GM12878 (cell line): ENCODE results near the gene DMXL1. TPM values are rescaled to one million over a fixed set of nuclear protein-coding genes. Genes with fewer than 3 reads are reported as not detected.

ENCODE experiments used
- ATAC-seq: fragments of 200-7000 bp; cut with Tn5 transposase; 3 replicates; pipeline ENCODE4 v1.9.1; 2020; ENCODE audit warnings: mild to moderate bottlenecking, moderate library complexity
- BruUV-seq: library from RNA; stranded (reverse); fragments of 400-500 nt; replicated peaks from 2 replicates; lab custom pipeline; 2021; lab: Mats Ljungman, UMichigan
- CTCF ChIA-PET: fragments of 300-600 bp; sonication (Branson Sonifier 250); formaldehyde crosslinking; extraction: SDS; loops from one replicate; lab custom pipeline; 2021; ENCODE audit warnings: inconsistent platforms; lab: Yijun Ruan, JAX
- POLR2A ChIA-PET: fragments of 350-600 bp; formaldehyde crosslinking; extraction: SDS; loops from one replicate; lab custom pipeline; 2021; ENCODE audit warnings: inconsistent platforms; lab: Charles Lee
- RAD21 ChIA-PET: fragments of 300-600 bp; sonication (Branson Sonifier 250); formaldehyde crosslinking; loops from one replicate; lab custom pipeline; 2023; ENCODE audit warnings: antibody characterized with exemption; ENCODE audit not compliant: unreplicated experiment; lab: Charles Lee
- SMC1A ChIA-PET: fragments of 300-600 bp; sonication (Branson Sonifier 250); formaldehyde crosslinking; loops from one replicate; lab custom pipeline; 2023; ENCODE audit not compliant: unreplicated experiment, uncharacterized antibody; lab: Charles Lee
- DNase-seq: peaks from one replicate; pipeline ENCODE4 v3.0.0-alpha.2; 2011; ENCODE audit warnings: low read depth, low spot score
- FAIRE-seq: peaks from 3 replicates; lab custom pipeline; 2011; peaks lifted over from hg19 to GRCh38; lab: Jason Lieb, UNC
- H2AFZ ChIP-seq: 2 replicates; pipeline ENCODE4 v1.6.0; 2011; ENCODE audit warnings: low read depth, low read length, control low read depth; ENCODE audit not compliant: control insufficient read depth
- H3K27ac ChIP-seq: 2 replicates; pipeline ENCODE4 v1.5.1; 2011; ENCODE audit warnings: control low read depth; ENCODE audit not compliant: control insufficient read depth, insufficient read depth
- H3K27me3 ChIP-seq, 2 experiments: replicated peaks in 1 of 2; 2 replicates each; pipeline versions ENCODE4 v1.6.0 to v1.6.1; 2011; ENCODE audit warnings: low read length in 1 of 2; ENCODE audit not compliant: control insufficient read depth in 2 of 2, insufficient read depth in 2 of 2
- H3K36me3 ChIP-seq, 2 experiments: 2 replicates each; pipeline ENCODE4 v1.5.1; 2011; ENCODE audit warnings: low read length in 1 of 2; ENCODE audit not compliant: control insufficient read depth in 2 of 2, insufficient read depth in 2 of 2
- H3K4me1 ChIP-seq: 2 replicates; pipeline ENCODE4 v1.6.1; 2011; ENCODE audit warnings: mild to moderate bottlenecking, low read length, moderate library complexity, mixed read lengths; ENCODE audit not compliant: control insufficient read depth, insufficient read depth
- H3K4me2 ChIP-seq: 2 replicates; pipeline ENCODE4 v1.6.0; 2011; ENCODE audit warnings: control low read depth; ENCODE audit not compliant: control insufficient read depth, insufficient read depth
- H3K4me3 ChIP-seq: fragments of 200-600 bp; sonication (generic); 2 replicates; pipeline ENCODE4 v1.5.1; 2016
- H3K79me2 ChIP-seq: 2 replicates; pipeline ENCODE4 v1.6.0; 2011; ENCODE audit warnings: low read length; ENCODE audit not compliant: control insufficient read depth, insufficient read depth
- H3K9ac ChIP-seq: 2 replicates; pipeline ENCODE4 v1.8.0; 2011; ENCODE audit warnings: low read length, control low read depth, mixed read lengths; ENCODE audit not compliant: control insufficient read depth, insufficient read depth
- H3K9me3 ChIP-seq: replicated peaks from 3 replicates; pipeline ENCODE4 v1.5.1; 2011; ENCODE audit warnings: mild to moderate bottlenecking, low read length; ENCODE audit not compliant: control insufficient read depth, insufficient read depth
- H4K20me1 ChIP-seq: 2 replicates; pipeline ENCODE4 v1.6.0; 2011; ENCODE audit not compliant: control insufficient read depth, insufficient read depth
- GATAD2B ChIP-seq: fragments of 450-650 bp; conservative IDR thresholded peaks from 2 replicates; pipeline ENCODE4 v1.6.1; 2017; ENCODE audit warnings: low read depth, mild to moderate bottlenecking, moderate library complexity
- HDAC6 ChIP-seq: fragments of 200-600 bp; sonication (generic); IDR thresholded peaks from one replicate; pipeline ENCODE4 v1.8.0; 2017; ENCODE audit warnings: antibody characterized with exemption; ENCODE audit not compliant: unreplicated experiment
- MYB ChIP-seq: fragments of 150-350 bp; IDR thresholded peaks from 2 replicates; pipeline ENCODE4 v1.6.1; 2014; ENCODE audit warnings: mild to moderate bottlenecking, low read depth, low read length, borderline replicate concordance
- MYC ChIP-seq: IDR thresholded peaks from 2 replicates; pipeline ENCODE4 v1.6.1; 2011; ENCODE audit warnings: mild to moderate bottlenecking, low read length, moderate library complexity, inconsistent platforms; ENCODE audit not compliant: insufficient read depth, insufficient replicate concordance, insufficient read length, severe bottlenecking
- NFYA ChIP-seq: IDR thresholded peaks from 2 replicates; pipeline ENCODE4 v1.6.1; 2011; ENCODE audit warnings: low read depth, mild to moderate bottlenecking, low read length, improper control_type of control experiment, borderline replicate concordance
- NR2C1 ChIP-seq: fragments of 450-650 bp; IDR thresholded peaks from 2 replicates; pipeline ENCODE4 v1.6.1; 2017; ENCODE audit warnings: antibody characterized with exemption, mild to moderate bottlenecking, moderate library complexity
- RCOR1 ChIP-seq: conservative IDR thresholded peaks from 2 replicates; pipeline ENCODE4 v1.6.1; 2012; ENCODE audit warnings: low read depth, low read length, improper control_type of control experiment
- SMC3 ChIP-seq: IDR thresholded peaks from 2 replicates; pipeline ENCODE4 v1.6.1; 2011; ENCODE audit warnings: low read length, improper control_type of control experiment, borderline replicate concordance
- SREBF2 ChIP-seq: IDR thresholded peaks from 2 replicates; pipeline ENCODE4 v1.6.1; 2012; ENCODE audit warnings: mild to moderate bottlenecking, low read length
- TCF12 ChIP-seq: IDR thresholded peaks from 2 replicates; pipeline ENCODE4 v1.6.1; 2011; ENCODE audit warnings: low read depth, mild to moderate bottlenecking, low read length
- WGBS: methylation state at CpG from one replicate; pipeline ENCODE4 v1.1.6; 2016; ENCODE audit warnings: low lambda C conversion rate; ENCODE audit not compliant: insufficient replicate concordance, insufficient coverage; ENCODE audit errors: missing lambda C conversion rate; 5-methylcytosine and 5-hydroxymethylcytosine counted together
- in situ Hi-C: fragments of 300-500 bp; cut with MboI; formaldehyde crosslinking; loops from 9 replicates; pipeline ENCODE4 v1.14.3; 2018; ENCODE audit warnings: mixed read lengths
- intact Hi-C: fragments of 100-400 bp; cut with micrococcal nuclease; formaldehyde crosslinking; loops from one replicate; pipeline ENCODE4 v1.14.2; 2022; ENCODE audit not compliant: unreplicated experiment
- polyA plus RNA-seq, 11 experiments: library from polyadenylated mRNA; depleted of rRNA in 4 of 11; unstranded in 6 of 11; stranded (reverse) in 5 of 11; fragments of >200 nt; fragmentation: Nextera tagmentation in 4 of 11; fragmentation: Illumina TruSeq in 1 of 11; extraction: Ambion mirVana in 4 of 11; extraction: Trizol in 1 of 11; gene quantifications; 1 replicate in 1 of 11; 2 replicates in 10 of 11; pipeline versions ENCODE4 v1.2.1 to v1.2.3, GENCODE V29; 2011 to 2016; ENCODE audit warnings: inconsistent platforms in 2 of 11, missing spikeins in 2 of 11, low read depth in 1 of 11
- total RNA-seq, 4 experiments: library from RNA; depleted of rRNA in 3 of 4; stranded (reverse); fragments of >200 nt in 3 of 4; fragmentation: Illumina TruSeq in 1 of 4; extraction: Trizol in 1 of 4; gene quantifications; 2 replicates each; pipeline versions ENCODE4 v1.2.1 to v1.2.3, GENCODE V29; 2013 to 2021
- TF ChIP-seq, protein P1 (sequence below): fragments of 450-650 bp; conservative IDR thresholded peaks from 2 replicates; pipeline ENCODE4 v1.6.1; 2017; ENCODE audit warnings: mild to moderate bottlenecking, moderate library complexity
- TF ChIP-seq, protein P2 (sequence below): fragments of 450-650 bp; formaldehyde crosslinking; IDR thresholded peaks from 2 replicates; pipeline ENCODE4 v1.5.0; 2022; ENCODE audit warnings: mild to moderate bottlenecking, missing genetic modification characterization

DMXL1 gene
- total and polyA plus RNA-seq, 10 of the 15 experiments (the other 5 are each of a cell fraction or from before 2014, with no cell fraction given): 9.1 to 67.7 (median 34.1) TPM

DNA sequence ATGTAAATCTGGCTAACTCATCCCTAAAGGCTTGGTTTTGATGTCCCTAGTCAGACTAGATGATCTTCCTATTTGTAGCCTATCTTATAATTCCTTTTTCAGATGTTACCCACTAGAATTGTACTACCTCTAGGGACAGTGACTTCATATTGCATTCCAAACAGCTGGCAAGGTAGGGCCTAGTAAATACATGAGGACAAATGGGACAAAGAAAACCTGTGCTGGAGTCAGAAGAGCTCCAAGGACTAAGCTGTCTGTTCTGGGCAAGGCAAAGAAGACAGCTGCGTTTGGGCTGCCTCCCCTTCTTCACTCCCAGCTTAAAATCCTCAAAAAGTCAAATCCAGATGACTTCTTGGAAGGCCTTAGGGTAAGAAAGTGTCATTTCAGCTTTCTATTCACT lies 10.0 kb downstream of the DMXL1 start (continued):
- TF ChIP-seq, protein P1, sequence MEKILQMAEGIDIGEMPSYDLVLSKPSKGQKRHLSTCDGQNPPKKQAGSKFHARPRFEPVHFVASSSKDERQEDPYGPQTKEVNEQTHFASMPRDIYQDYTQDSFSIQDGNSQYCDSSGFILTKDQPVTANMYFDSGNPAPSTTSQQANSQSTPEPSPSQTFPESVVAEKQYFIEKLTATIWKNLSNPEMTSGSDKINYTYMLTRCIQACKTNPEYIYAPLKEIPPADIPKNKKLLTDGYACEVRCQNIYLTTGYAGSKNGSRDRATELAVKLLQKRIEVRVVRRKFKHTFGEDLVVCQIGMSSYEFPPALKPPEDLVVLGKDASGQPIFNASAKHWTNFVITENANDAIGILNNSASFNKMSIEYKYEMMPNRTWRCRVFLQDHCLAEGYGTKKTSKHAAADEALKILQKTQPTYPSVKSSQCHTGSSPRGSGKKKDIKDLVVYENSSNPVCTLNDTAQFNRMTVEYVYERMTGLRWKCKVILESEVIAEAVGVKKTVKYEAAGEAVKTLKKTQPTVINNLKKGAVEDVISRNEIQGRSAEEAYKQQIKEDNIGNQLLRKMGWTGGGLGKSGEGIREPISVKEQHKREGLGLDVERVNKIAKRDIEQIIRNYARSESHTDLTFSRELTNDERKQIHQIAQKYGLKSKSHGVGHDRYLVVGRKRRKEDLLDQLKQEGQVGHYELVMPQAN: no peak
- TF ChIP-seq, all 136 proteins: peak for 0

DNA sequence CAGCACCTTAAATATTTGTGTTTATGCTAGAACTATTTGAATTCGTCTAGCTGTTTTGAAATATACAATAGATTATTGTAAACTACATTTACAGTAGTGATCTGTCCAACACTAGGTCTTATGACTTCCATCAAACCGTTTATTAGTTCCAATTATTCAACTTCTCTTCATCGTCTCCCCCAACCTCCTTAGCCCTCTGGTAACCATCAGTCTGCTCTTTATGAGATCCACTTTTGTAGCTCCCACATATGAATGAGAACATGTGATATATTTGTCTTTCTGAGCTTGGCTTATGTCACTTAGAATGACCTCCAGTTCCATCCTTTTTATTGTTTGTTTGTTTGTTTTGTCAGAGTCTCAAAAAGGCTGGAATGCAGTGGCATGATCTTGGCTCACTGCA lies 11.8 kb downstream of the DMXL1 start:
- ChIA-PET RAD21 (interaction anchor here (1.0 to 1.4 kb wide), 2 partner anchors 61 to 97 kb away, joined by 3 to 4 read pairs; no protein-coding TSS in a partner anchor), CTCF (interaction anchor here (0.9 to 1.3 kb wide), 2 partner anchors 9 to 17 kb away, joined by 3 read pairs; no protein-coding TSS in a partner anchor), POLR2A (interaction anchor here (0.5 to 1.0 kb wide), 4 partner anchors 8 to 270 kb away, joined by 3 to 7 read pairs (median 4); partner anchors contain the start of gene DMXL1), SMC1A (interaction anchor here (0.9 to 1.6 kb wide), 4 partner anchors 9 to 137 kb away, joined by 3 to 4 read pairs (median 4); no protein-coding TSS in a partner anchor)
- no peak overlapping the region for H3K27ac ChIP-seq
- peaks cover 28% of the 10 kb centered on the region for H3K4me1 ChIP-seq
- DNase-seq (no peak), ATAC-seq (no peak), FAIRE-seq (no peak)
- no peak overlapping the region for H2AFZ ChIP-seq
- peaks cover 8% of the 10 kb centered on the region for H3K9me3 ChIP-seq
- in situ Hi-C loops (no loop called here), intact Hi-C loops (no loop called here)
- WGBS: 93% methylated on average over 3 of the region's 3 CpGs
- no TSS peak for BruUV-seq
- peaks cover 80% of the 10 kb centered on the region for H3K79me2 ChIP-seq
- no peak overlapping the region for H3K4me2 ChIP-seq
- no peaks in the 10 kb centered on the region for H4K20me1 ChIP-seq
- H3K36me3 ChIP-seq: peaks cover 1 to 5% of the 10 kb centered on the region in 2 experiments; a peak in 3 of 4 replicates
- no peaks in the 10 kb centered on the region for H3K27me3 ChIP-seq
- H3K9ac ChIP-seq: no peak overlapping the region
- H3K4me3 ChIP-seq: no peak overlapping the region
- no peak for TF ChIP-seq MYC
- no peak for TF ChIP-seq SREBF2
- TF ChIP-seq NR2C1: no peak
- TF ChIP-seq NFYA: no peak
- no peak for TF ChIP-seq SMC3
- no peak for TF ChIP-seq MYB
- TF ChIP-seq RCOR1: no peak
- TF ChIP-seq HDAC6: no peak
- no peak for TF ChIP-seq TCF12
- TF ChIP-seq, protein P2, sequence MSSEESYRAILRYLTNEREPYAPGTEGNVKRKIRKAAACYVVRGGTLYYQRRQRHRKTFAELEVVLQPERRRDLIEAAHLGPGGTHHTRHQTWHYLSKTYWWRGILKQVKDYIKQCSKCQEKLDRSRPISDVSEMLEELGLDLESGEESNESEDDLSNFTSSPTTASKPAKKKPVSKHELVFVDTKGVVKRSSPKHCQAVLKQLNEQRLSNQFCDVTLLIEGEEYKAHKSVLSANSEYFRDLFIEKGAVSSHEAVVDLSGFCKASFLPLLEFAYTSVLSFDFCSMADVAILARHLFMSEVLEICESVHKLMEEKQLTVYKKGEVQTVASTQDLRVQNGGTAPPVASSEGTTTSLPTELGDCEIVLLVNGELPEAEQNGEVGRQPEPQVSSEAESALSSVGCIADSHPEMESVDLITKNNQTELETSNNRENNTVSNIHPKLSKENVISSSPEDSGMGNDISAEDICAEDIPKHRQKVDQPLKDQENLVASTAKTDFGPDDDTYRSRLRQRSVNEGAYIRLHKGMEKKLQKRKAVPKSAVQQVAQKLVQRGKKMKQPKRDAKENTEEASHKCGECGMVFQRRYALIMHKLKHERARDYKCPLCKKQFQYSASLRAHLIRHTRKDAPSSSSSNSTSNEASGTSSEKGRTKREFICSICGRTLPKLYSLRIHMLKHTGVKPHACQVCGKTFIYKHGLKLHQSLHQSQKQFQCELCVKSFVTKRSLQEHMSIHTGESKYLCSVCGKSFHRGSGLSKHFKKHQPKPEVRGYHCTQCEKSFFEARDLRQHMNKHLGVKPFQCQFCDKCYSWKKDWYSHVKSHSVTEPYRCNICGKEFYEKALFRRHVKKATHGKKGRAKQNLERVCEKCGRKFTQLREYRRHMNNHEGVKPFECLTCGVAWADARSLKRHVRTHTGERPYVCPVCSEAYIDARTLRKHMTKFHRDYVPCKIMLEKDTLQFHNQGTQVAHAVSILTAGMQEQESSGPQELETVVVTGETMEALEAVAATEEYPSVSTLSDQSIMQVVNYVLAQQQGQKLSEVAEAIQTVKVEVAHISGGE (CRISPR knock-in tag): no peak
- no peak for TF ChIP-seq GATAD2B
